HG02852 (cell line): ENCODE data around the gene QARS1.
A peak's percentile ranks its signal among the peaks of the same experiment; 100 is the strongest.

Experiments used
- ATAC-seq: cut with Tn5 transposase; IDR thresholded peaks from one replicate; pipeline ENCODE4 v1.9.1; 2021; ENCODE audit warnings: mild to moderate bottlenecking, moderate library complexity; ENCODE audit not compliant: unreplicated experiment

Gene QARS1

DNA sequence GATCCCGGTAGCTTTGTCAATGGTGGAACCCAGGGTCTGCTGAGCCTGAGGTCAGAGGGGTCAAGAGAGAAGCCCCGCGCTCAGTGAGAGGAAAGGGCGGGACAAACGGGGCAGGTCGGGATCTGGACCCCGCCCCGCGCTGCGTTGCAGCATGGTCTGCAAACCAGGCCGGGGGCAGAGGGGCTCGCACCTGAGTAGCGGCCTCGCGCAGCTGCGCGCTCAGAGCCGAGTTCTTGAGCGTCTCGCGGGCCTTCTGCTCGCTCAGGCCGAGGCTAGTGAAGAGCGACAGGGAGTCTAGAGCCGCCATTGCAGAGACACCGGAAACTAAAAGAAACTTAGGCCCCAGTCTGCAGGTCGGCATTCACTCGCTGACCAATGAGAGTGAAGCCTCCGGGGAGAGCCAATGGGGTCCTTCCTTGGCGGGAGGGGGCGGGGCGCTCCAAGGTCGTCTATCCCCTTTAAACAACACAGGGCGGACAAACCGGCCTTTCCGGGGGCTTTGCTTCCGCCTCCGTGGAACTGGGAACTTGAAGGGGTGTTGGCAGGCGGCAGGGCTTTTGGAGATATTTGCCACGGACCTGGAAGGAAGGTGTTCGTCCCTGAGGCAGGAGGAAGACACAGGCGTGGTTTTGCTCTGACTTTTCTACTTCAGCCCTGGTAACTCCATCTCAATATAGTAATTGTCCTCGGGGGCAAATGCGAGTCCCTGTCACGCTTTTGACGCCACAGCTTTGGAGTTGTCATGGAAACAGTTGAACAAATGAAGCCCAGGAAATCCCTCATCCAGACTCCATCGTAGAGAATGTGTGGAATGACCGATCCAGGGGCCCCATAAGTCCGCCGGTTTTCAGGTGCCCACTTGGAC, at the start of gene QARS1:
QARS1 (minus strand) TSS at position 331 of the 865 bp plus-strand sequence; CDS start at position 307, 24 bp downstream.
- ATAC-seq: peak; percentile 88

DNA sequence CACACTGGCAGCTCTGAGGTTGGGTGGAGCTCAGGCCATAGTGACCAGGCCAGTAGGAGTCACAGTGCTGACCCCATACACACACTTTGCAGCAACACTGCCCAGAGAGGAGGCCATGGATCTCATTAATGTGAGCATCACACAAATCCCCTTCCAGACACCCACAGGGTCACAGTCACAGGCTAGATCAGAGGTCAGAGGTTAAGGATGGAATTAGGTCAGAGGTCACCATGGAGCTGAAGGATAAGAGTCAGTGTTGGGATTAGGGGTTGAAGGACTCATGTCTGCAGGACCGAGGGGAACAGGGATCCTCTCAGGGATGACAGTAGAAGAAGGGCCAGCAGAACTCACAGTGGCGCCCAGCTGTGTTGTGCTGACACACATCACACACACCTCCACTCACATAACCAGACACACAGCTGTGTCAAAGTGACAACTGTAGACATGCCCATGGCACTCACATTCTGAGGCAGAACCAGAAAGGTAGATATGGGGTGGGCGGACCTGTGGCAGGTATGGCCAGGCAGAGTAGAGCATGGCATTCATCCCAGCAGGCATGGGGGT, 48.9 kb upstream of the QARS1 start:
- ATAC-seq: no peak

DNA sequence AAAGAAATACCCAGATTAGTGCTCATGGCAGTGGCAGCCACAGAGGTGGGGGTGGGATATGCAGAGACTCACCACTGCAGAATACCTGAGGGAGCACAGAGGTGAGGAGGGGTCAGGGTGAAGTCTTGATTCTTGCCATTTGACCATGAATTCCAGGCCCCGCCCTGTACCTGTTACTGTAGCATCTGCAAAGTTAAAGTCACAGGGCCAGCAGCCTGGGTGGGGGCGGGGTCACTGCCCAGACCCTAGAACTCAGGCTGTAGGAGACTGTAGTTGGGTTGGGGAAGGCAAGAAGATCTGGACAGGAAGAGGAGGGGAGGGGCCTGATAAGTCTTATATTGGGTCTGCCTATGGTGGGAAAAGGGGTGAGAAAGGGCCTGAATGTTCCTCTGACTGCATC, 47.1 kb upstream of the QARS1 start:
- ATAC-seq: no peak

DNA sequence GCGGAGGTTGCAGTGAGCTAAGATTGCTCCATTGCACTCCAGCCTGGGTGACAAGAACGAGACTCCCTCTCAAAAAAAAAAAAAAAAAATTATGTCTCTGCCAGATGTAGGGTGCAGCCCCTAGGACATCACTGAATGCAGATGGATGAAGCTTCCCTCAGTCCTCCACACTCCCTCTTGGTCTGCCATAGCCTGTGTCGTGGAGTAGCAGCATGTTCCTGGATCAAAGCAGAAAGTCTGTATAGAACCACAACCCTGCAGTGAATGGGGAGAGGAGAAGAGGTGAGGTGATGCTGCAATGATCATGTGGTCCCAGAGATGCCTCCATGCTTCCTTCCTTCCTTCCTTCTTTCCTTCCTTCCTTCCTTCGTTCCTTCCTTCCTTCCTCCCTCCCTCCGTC, 43.6 kb upstream of the QARS1 start:
- ATAC-seq: no peak

DNA sequence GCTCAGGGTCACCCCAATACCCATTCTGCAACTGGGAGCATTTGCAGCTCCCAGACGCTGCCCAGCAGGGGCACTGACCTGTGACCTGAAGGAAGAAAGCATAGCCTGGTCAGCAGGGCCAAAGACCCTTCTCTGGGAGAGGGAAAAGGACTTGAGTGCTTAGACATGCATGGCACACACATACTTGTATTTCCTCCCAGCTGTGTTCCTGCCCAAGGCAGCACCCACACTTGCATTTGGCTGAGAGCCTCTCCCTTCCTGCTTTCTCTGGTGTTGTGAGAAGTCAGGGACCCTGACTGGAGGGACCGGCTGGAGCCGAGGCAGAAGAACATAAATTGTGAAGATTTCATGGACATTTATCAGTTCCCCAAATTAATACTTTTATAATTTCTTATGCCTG, 35.5 kb upstream of the QARS1 start:
- no peak for ATAC-seq

DNA sequence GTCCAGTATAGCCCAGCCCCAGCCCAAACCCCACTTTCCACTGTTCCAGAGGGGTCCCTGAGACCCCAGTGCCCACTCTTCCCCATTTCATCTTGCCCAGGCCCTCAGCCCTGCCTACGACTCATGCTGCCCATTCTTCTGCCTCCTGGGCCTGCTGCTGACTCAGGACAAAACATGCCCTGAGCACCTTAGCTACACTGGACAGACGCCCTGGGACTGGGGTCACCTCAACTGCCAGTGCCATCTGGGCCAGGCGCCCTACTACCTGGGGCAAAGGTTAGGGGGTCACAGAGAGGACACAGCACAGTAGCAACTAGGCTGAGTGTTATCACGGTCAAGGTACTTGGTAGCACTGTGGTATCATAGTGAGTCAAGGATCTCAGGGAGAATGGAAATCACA, 30.9 kb upstream of the QARS1 start:
- no peak for ATAC-seq

DNA sequence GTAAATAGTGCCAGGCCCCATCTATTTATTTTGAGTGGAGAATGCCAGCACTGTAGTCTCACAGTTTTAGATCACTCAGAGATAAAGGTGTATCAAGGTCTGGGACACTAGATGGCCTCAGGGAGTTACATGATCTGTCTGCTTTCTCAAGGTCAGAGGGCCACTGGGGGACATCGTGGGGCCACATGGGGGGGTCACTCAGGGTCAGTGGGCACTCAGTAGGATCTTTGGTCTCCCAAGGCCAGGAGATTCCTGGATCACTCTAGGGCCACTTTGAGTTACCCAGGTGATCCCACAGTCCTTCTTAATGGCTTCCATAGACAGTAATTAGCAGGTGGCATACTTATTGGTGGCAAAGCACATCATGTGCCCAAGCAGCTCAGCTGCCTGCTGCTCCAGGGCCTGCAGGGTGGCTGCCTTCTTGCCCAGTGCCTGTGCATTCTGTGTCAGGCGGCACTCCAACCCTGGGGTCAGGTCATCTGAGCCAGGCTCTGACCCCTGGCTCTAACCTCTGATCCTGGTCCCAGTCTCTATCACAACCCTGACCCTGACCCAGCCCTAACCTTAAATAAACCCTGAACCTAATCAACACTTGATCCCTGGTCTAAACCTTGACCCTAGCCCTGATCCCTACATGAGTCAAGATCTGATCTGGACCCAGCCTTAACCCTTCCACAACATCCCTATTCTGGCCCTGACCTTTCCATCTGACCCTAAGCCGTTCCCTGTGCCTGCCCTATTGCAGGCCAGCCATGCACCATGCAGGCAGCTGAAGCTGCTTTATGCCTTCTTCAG, 30.1 kb upstream of the QARS1 start:
- no peak for ATAC-seq

DNA sequence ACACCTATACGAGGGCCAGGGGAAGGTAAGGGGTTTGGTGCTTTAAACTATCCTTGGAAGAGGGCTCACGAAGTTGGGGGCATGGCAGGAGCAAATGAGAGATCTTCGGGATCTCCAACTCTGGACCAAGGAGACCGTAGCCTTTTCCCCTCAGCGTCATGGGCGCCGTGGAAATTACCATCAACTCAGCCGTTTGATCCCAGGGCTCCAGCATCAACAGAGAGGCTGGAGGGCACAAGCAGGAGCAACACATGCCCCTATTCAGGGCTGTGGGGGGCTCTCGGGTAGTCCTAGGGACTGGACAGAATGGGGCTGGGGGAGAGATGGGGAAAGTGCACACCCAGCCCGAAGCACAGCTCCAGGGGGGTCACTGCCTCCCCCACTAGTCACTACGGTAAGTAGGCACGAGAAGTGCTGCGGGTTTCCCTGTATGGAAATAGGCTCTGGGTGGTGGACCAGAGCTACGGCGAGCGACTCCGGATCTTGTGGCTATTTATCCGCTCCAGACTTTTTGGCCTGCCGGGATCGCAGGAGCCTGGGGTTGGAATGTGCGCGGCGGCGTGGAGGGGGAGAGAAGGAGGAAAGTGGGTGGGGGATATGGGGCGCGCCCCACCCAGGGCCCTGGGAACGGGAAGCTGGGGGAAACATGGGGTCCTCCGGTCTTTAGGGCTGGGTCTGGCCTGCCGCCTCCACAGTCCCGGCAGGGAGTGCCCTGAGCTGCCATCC, 28.8 kb upstream of the QARS1 start:
- no peak for ATAC-seq

DNA sequence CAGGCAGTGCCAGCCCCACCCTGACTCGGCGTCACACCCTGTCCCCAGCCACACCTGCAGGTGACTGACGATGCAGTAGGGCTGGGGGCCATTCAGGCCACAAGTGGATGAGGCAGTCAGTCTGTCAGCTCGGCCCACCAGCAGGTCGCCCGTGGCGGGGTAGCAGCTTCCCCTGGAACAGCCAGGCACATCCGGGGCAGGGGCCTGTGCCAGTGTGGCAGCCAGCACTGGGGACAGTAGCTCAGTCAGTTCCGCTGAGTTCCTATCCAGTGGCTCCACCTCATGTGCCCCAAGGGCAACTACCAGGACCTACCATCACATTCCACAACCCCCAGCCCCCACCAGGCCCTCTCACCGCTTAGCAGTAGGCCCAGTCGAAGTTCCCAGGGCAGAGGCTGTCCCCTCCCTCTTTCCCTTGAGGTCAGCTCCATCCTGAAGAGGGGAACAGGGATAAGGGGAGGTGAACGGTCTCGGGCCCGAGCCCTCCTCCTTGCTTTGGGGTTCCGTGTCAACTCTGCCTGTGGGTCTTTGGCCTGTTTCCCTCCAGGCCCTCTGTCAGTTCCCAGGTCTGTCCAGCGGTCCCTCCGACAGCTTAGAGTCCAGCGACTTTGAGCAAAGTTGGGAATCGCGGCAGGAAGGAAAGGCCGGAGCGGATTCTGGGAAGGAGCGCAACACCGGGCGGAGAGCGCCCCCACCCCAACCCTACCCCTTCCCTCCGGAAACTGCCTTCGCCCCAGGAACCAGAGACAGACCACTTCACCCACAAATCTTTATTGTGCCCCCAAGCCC, 28.1 kb upstream of the QARS1 start, which contains the start of gene LAMB2:
LAMB2 (minus strand) TSS at position 614 of the 789 bp plus-strand sequence; CDS start at position 431, 183 bp downstream.
- no peak for ATAC-seq

DNA sequence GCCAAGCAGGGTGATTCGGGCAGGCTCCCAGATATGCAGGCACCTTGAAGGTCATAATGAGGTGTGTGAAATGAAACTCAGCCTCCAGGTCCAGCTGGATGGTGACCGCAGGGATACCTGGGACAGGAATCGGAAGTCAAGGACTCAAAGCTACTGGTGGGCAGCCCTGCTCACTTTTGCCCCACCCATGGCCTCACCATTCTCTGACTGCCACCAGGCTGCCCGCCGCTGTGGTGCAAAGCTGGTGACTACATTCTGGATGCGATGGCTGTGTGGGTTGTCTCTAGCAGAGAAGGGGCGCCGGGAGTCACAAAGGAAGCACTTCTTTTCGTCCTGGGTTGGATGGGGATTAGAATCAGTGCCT, 27.5 kb upstream of the QARS1 start:
- no peak for ATAC-seq

DNA sequence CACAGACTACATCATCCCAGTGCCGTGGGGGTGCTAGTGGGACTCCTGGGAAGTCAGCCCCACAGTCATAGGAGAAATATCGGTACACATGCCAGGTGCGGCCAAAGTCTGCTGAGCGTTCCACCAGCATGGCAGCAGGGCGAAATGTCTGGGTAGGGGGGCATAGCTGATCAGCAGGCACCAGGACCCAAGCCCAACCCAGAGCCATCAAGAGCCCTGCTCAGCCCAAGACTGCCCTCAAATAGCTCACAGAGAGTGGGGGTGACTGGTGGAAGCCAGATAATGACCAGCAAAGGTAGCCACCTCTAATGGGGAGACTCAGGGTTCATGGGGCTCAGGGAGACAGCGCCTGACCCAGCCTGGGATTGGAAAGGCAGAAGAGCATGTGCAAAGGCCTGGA, 27.0 kb upstream of the QARS1 start:
- ATAC-seq: no peak

DNA sequence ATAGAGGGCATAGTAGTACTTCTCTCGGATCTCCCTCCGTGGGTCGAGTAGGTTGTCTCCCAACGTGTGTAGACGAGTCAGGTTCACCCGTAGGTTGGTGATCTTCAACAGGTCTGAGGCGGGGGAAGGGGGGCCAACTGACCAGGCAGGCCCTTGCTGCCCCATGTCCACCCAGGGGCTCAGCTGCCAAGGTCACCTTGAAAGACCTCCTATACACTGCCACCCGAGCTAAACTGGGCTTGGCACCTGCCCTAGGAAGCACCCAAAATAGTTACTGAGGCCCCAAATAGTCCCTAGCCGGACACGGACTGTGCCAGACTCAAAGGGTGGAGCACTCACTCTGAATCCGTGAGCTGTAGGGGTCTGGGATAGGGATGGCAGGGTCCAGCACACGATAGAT, 26.5 kb upstream of the QARS1 start:
- no peak for ATAC-seq

DNA sequence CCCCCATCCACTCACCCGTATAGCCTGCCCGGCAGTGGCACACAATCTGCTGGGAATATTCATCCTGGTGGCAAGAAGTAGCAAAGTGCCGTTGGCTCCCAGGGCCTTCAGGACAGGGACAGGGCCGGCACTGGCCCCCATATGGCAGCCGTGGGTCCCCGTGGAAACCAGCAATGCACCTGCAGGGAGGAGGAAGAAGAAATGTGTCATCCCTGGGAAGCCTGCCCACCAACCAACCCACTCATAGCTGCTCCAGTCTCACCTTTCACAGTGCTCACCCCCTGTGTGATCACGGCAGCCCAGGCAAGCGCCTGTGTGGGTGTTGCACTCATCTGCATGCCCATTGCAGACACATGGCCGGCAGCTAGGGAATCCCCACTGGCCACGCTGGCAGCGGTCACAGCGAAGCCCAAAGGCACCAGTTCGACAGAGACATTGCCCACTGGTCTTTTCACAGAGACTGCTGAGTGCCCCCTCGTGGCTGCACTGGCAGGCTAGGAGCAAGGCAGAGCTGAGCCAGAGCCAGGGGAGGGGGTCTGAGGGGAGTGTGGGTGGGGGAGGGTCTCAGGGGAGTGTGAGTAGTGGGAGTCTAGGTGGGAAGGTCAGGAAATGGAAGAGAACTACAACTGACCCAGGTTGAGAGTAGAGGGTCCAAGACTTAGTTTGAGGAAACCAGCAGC, 20.6 kb upstream of the QARS1 start:
- ATAC-seq: no peak

DNA sequence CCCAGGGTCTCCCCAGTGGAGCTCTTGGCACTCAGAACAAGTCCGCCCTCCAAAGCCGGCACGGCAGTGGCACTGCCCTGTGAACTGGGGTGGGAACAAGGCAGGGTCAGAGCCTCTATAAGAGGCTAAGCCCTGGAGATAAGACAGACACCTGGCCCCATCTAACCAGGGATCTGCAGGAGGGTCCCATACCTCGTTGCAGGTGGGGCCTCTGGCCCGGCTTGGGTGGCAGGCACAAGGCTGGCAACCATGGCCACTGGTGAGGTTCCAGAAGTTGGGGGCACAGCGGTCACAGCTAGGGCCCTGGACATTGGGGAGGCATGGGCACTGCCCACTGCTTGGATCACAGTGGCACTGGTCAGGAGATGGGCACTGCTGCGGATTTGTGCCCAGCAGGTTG, 19.6 kb upstream of the QARS1 start:
- no peak for ATAC-seq

DNA sequence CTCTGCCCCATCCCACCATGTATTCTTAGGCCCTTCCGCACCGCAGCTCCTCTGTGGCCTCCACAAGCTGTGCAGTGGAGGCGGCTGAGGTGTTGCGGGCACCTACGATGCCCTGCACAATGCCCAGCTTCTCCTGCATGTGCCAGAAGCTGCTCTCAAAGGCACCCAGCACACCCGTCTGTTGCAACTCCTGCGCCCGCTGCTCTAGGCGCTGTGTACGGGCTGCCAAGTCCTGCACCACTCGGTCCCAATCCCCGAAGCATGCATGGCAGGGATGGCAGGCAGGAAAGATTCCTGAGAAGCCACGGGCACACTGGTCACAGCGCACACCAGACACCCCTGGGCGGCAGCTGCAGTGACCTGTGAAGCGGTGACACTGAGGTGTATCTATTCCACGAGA, 19.1 kb upstream of the QARS1 start:
- no peak for ATAC-seq

DNA sequence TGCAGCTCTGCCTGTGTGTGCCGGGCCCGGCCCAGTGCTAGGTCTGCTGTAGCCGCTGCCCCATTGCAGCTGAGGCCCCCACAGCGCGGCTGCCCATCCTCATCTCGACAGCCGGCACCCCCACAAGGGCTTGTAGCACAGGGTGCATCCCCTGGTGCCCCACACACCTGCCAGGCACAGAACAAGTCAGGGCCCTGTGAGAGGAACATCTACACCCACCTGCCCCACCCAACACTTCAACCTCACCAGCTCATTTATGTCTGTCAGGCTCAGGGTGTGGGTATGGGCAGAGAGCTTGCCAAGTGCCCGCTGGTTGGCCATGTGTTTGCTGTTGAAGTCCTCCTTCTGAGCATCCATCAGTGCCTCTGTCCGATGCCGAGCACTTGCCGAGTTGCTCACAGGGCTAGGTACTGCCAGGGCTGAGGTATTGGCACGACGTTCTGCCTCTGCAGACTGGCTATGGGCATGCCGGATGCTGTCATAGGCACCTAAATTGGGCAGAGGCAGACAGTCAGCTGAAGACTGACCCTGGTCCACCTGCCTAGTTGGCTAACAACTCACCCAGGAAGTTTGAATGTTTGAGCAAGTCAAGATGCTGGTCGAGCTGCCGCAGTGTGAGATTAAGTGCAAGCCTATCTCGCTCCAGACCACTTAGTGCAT, 18.5 kb upstream of the QARS1 start:
- no peak for ATAC-seq

DNA sequence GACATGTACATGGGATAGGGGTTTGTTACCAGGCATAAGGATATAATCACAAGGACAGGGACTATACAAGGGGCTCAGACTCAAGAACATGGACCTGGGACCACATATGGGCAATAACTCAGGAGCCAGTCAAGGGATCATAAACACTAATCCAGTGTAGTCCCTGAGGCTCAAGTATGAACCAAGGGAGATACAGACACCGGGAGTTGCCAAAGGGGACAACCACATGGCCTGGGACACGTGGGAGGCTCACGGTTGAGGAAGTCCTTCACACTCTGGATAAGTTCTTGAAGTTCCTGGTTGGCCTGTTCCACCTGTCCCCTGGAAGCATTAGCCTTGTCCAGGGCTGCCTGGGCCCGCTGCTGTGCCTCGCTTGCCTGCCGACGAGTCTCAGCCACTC, 17.9 kb upstream of the QARS1 start:
- ATAC-seq: no peak

DNA sequence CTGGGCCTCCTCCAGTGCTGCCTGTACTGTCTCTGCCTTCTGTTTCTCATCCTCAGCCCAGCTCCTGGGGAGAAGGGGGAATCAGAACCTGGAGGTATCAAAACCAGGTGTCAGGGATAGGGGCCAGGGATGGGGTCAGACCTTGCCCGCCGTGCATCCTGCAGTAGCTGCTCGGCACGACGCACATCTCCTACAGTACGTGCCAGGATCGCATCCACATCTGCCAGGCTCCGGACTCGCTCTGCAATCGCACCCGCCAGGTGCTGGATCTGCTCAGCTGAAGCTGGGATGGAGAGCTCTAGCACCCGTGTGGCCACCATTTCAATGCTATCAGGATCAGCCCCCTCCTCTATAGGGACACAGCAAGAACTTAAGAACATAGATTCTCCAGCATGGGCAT, 17.5 kb upstream of the QARS1 start:
- no peak for ATAC-seq

DNA sequence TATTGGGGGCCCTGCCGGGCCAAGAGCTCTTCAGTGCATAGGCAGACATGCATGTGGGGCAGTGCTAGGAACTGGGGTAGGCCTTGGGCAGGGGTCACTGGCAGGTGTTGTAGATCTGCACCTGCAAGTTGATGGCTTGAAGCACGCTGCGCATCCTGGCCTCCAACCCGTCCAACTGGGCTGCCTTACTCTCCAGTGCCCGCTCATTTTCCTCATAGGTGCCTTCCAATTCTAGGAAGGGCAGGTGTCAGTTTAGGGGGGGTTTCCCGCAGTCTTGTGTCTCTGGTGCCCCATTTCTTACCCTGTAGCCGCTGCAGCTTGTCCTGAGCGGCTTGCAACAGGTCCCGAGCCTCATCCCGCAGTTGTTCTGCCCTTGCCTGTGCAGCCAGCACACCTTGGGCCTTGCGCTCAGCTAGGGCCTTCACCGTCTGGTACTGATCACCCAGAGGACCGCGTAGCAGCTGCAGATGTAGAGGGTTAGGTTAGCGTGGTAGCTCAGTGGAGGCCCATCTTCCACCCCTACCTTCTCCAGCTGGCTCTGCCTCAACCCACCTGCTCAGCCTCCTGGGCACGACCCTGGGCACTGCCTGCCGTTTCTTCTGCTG, 16.7 kb upstream of the QARS1 start:
- ATAC-seq: no peak
